ENCODE measurements around the gene ZNF750.

Gene ZNF750

GRCh38 chr17:82866590-82867191 is 26.9 kb upstream of the ZNF750 start:
- Mint-ChIP-seq H3K9me3 (no peaks in the 10 kb centered on the region), H3K4me1 (ENCODE audit: low read depth) (peaks cover 77% of the 10 kb centered on the region), H3K36me3 (ENCODE audit: low read depth) (peaks cover 20% of the 10 kb centered on the region), H3K4me3 (no peak overlapping the region), H3K27ac (no peak overlapping the region), H3K27me3 (no peaks in the 10 kb centered on the region)

GRCh38 chr17:82865774-82866395 is 26.1 kb upstream of the ZNF750 start:
- Mint-ChIP-seq H3K27me3 (no peaks in the 10 kb centered on the region), H3K4me3 (no peak overlapping the region), H3K9me3 (no peaks in the 10 kb centered on the region), H3K27ac (peak overlapping the region; percentile 70), H3K36me3 (ENCODE audit: low read depth) (peaks cover 16% of the 10 kb centered on the region), H3K4me1 (ENCODE audit: low read depth) (peaks cover 79% of the 10 kb centered on the region)

GRCh38 chr17:82865274-82865673 is 25.5 kb upstream of the ZNF750 start:
- Mint-ChIP-seq H3K4me1 (ENCODE audit: low read depth) (peaks cover 79% of the 10 kb centered on the region), H3K36me3 (ENCODE audit: low read depth) (peaks cover 9% of the 10 kb centered on the region), H3K4me3 (no peak overlapping the region), H3K27ac (peak overlapping the region; percentile 70), H3K9me3 (no peaks in the 10 kb centered on the region), H3K27me3 (no peaks in the 10 kb centered on the region)

DNA sequence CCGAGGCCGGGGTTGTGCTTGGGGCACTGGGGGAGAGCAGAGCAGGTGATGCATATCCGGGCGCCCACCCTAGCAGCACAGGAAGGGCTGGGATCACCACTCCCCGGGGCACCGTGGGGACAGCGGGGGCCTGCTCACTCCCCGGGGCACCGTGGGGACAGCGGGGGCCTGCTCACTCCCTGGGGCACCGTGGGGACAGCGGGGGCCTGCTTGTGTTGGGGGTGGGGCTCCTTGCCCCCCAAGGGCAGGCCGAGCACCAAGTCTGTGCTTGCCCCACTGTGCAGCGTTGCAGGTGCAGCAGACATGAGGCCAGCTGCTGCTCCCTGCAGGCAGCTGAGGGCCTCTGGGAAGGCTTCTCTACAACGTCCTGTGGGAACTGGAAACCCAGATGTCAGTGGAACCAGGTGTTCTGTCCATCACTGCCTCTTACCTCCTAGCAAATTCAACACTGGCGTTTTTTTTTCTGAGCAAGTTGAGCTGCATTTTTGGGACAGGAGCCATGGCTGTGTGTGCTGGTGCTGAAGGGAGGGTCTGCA is 25.0 kb upstream of the ZNF750 start:
- peak overlapping the region; percentile 90 for H3K27ac Mint-ChIP-seq
- no peaks in the 10 kb centered on the region for H3K27me3 Mint-ChIP-seq
- peaks cover 4% of the 10 kb centered on the region for H3K36me3 Mint-ChIP-seq (ENCODE audit: low read depth)
- H3K9me3 Mint-ChIP-seq, result no peaks in the 10 kb centered on the region
- H3K4me1 Mint-ChIP-seq (ENCODE audit: low read depth), result peaks cover 80% of the 10 kb centered on the region
- H3K4me3 Mint-ChIP-seq, result peak overlapping the region; percentile 76

DNA sequence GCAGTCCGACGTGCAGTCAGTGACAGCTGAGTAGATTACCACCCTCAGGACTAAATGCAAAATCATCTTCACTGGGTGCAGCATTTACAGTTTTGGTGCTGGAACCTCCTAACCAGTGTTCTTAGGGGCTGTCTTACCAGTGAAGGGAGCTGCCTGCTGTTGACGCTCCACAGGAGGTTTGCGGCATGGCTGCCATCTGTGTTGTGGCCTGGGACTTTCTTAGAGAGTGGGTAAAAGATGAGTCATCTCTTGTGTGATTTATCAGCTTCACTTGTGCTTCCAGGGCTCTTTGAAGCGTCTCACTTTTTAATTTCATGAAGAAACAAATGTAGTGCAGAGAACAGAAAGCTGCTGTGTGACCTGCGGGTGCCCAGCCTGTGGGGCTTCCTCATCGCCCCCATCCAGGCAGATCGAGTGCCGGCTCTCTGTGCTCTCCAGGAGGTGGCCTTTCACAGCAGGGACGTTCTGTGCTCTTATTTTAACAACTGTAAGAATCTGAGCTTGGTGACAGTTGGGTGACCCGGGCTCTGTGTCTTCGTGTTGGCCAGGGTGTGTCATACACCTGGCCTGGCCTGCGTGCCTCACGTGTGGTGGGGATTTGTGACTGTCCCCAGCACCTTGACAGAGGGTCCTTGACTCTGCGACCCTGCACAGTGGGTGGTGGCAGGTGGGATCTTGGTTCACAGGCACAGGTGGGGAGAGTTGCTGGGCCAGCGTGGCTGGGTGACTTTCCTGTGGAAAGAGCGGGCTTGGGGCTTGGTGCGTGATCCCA is 24.3 kb upstream of the ZNF750 start:
- H3K27ac Mint-ChIP-seq, result peak overlapping the region; percentile 90

GRCh38 chr17:82863383-82863940 is 23.6 kb upstream of the ZNF750 start:
- H3K4me3 Mint-ChIP-seq, result peak overlapping the region; percentile 76
- no peaks in the 10 kb centered on the region for H3K27me3 Mint-ChIP-seq
- peak overlapping the region; percentile 90 for H3K27ac Mint-ChIP-seq
- no peaks in the 10 kb centered on the region for H3K9me3 Mint-ChIP-seq
- H3K4me1 Mint-ChIP-seq (ENCODE audit: low read depth), result peaks cover 88% of the 10 kb centered on the region
- peaks cover under 1% of the 10 kb centered on the region for H3K36me3 Mint-ChIP-seq (ENCODE audit: low read depth)

More for the DNA sequence above, 24.3 kb upstream of the ZNF750 start:
- H3K36me3 Mint-ChIP-seq (ENCODE audit: low read depth), result peaks cover 4% of the 10 kb centered on the region
- H3K27me3 Mint-ChIP-seq, result no peaks in the 10 kb centered on the region
- no peaks in the 10 kb centered on the region for H3K9me3 Mint-ChIP-seq
- H3K4me1 Mint-ChIP-seq (ENCODE audit: low read depth), result peaks cover 85% of the 10 kb centered on the region
- peak overlapping the region; percentile 76 for H3K4me3 Mint-ChIP-seq

- peak overlapping the region; percentile 90 for H3K27ac Mint-ChIP-seq
- H3K4me1 Mint-ChIP-seq (ENCODE audit: low read depth), result peaks cover 90% of the 10 kb centered on the region
- no peaks in the 10 kb centered on the region for H3K9me3 Mint-ChIP-seq
- no peaks in the 10 kb centered on the region for H3K27me3 Mint-ChIP-seq
- no peak overlapping the region for H3K4me3 Mint-ChIP-seq
- no peaks in the 10 kb centered on the region for H3K36me3 Mint-ChIP-seq (ENCODE audit: low read depth)
Observed at GRCh38 chr17:82862737-82863382, 23.0 kb upstream of the ZNF750 start.

DNA sequence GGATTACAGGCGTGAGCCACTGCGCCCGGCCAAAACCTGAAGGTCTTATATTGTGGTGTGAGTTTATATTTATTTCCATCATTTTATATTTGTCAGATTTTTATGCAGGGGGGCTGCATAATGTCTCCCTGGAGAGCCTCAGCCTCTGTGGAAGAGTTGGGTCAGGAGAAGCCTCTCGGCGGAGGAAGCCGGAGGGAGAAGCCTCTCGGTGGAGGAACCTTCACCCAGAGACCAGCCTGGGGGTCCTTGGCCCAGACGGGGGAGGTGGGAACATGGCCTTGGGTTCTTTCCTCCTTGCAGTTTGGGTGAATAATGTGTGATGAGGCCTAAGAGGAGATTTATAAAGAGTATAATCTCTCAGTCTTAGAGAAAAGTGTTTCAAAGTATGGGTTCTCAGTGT is 22.4 kb upstream of the ZNF750 start:
- peaks cover 87% of the 10 kb centered on the region for H3K4me1 Mint-ChIP-seq (ENCODE audit: low read depth)
- H3K27ac Mint-ChIP-seq, result no peak overlapping the region
- no peaks in the 10 kb centered on the region for H3K27me3 Mint-ChIP-seq
- H3K36me3 Mint-ChIP-seq (ENCODE audit: low read depth), result peaks cover 3% of the 10 kb centered on the region
- no peaks in the 10 kb centered on the region for H3K9me3 Mint-ChIP-seq
- H3K4me3 Mint-ChIP-seq, result no peak overlapping the region

DNA sequence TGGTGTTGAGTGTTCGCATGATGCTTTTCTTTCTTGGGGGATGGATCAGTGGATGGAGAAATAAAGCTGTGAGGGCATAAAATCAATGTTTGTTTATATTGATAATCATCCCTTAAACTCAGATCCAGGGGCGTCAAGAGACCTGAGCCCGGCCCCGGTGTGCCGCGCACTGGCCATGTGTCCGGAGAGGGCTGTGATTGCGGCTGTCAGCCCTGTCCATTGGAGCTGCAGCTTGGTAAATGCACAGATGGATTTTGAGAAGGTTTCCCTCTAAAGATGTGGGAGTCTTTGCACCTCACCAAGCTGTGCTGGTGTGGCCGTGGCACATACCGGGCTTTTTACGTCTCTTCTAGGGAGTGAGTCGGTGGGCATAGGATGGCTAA is 21.6 kb upstream of the ZNF750 start:
- no peaks in the 10 kb centered on the region for H3K27me3 Mint-ChIP-seq
- no peak overlapping the region for H3K27ac Mint-ChIP-seq
- no peaks in the 10 kb centered on the region for H3K9me3 Mint-ChIP-seq
- peaks cover 6% of the 10 kb centered on the region for H3K36me3 Mint-ChIP-seq (ENCODE audit: low read depth)
- H3K4me1 Mint-ChIP-seq (ENCODE audit: low read depth), result peaks cover 84% of the 10 kb centered on the region
- H3K4me3 Mint-ChIP-seq, result no peak overlapping the region

GRCh38 chr17:82860606-82861392 is 21.0 kb upstream of the ZNF750 start:
- no peaks in the 10 kb centered on the region for H3K9me3 Mint-ChIP-seq
- peaks cover 12% of the 10 kb centered on the region for H3K36me3 Mint-ChIP-seq (ENCODE audit: low read depth)
- H3K4me3 Mint-ChIP-seq, result peak overlapping the region; percentile 74
- peaks cover 78% of the 10 kb centered on the region for H3K4me1 Mint-ChIP-seq (ENCODE audit: low read depth)
- H3K27me3 Mint-ChIP-seq, result no peaks in the 10 kb centered on the region
- H3K27ac Mint-ChIP-seq, result peak overlapping the region; percentile 91

- Mint-ChIP-seq H3K27ac (peak overlapping the region; percentile 91), H3K27me3 (no peaks in the 10 kb centered on the region), H3K4me1 (ENCODE audit: low read depth) (peaks cover 67% of the 10 kb centered on the region), H3K9me3 (no peaks in the 10 kb centered on the region), H3K36me3 (ENCODE audit: low read depth) (peaks cover 16% of the 10 kb centered on the region), H3K4me3 (peak overlapping the region; percentile 74)
Observed at GRCh38 chr17:82859431-82860403, 19.9 kb upstream of the ZNF750 start.

DNA sequence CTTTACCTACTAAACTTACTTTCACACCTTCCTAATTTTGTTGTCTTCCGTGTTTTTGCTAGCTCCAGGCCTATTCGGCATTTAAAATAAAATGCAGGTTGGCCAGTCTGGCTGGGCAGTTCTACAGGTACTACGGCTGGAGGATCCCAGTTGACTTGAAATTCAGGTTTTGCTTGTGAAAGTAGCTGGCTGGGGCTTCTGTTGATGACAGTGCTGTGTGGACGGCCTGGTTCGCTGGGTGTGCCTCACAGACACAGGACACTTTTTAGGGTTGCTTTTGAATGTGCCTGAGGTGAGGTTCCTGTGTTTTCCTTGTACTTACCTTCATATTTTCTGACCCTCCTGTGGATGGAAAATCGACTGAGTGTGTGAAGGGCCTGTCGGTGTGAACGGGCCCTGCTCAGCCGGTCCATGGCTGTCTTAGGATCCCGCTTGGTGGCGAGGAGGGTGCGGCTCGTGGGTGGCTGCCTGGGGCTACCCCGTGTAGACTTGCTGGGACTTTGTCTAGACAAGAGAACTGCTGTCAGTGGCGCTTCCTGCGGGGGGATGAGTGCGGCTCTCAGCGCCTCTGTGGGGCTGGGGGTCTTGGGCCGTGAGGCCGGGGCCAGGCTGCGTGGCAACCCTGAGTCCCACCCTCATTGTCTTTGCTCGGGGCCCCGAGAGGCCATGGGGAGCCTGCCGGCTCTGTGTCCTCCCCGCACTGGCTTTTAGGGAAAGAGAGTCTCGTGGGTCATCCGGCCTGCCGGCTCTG is 18.7 kb upstream of the ZNF750 start:
- no peak overlapping the region for H3K4me3 Mint-ChIP-seq
- H3K9me3 Mint-ChIP-seq, result no peaks in the 10 kb centered on the region
- H3K36me3 Mint-ChIP-seq (ENCODE audit: low read depth), result peaks cover 25% of the 10 kb centered on the region
- H3K4me1 Mint-ChIP-seq (ENCODE audit: low read depth), result peaks cover 55% of the 10 kb centered on the region
- H3K27ac Mint-ChIP-seq, result peak overlapping the region; percentile 91
- no peaks in the 10 kb centered on the region for H3K27me3 Mint-ChIP-seq

Data from stimulated activated naive CD8-positive, alpha-beta T cell treated with anti-CD3 and anti-CD28 coated beads, Interleukin-15, Interleukin-2, amounts not matched to agents 100 ng/mL and 50 ng/mL, for 24 hours (primary cell).